Activated T-cell treated with anti-CD3 and anti-CD28 coated beads, Interleukin-2, amount 50 U/mL, for 1 hour (primary cell): ENCODE measurements around the gene TUBA3D.
"Not testable (repeated sequence)": the region's sequence is repeated elsewhere in the genome, so short reads cannot be mapped to it uniquely, and the experiment has no call there.

ENCODE experiments used
- DNase-seq: peaks from one replicate; pipeline ENCODE4 v3.0.0-alpha.2; 2020

The TUBA3D gene

DNA sequence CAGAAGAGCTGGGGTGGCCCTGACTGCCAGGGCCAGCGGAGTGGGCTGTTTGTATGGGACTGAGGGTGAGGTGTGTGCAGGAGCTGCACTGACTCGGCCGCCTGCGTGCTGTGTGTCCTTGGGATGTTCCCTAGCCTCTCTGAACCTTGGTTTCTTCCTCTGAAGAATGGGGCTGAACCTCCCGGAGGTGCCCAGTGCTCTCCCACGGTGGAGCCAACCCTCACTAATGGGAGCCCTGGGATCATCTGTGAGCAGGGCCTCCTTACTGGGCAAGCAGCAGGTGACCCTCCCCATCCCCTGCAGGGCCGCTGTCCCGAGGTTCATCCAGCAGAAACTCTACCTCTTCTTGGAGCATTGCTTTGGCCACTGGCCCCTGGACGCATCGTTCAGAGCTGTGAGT is 40.1 kb downstream of the TUBA3D start:
- DNase-seq, result no peak

DNA sequence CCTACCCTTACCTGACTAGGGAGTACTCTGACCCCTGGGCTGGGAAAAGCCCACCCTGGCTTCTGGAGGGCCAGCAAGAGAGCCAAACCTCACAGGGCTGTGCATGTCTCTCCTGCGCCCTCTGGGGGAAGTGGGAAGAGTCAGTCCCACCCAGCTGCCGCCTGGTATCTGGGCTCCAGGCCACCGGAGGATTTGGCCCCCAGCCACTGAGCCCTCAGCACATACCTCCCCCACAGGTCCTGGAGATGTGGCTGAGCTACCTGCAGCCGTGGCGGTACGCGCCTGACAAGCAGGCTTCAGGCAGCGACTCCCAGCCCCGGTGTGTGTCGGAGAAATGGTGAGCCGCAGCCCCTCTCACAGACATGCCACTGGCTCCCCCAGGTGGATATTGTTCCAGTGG is 40.7 kb downstream of the TUBA3D start:
- DNase-seq, result not testable (repeated sequence)

DNA sequence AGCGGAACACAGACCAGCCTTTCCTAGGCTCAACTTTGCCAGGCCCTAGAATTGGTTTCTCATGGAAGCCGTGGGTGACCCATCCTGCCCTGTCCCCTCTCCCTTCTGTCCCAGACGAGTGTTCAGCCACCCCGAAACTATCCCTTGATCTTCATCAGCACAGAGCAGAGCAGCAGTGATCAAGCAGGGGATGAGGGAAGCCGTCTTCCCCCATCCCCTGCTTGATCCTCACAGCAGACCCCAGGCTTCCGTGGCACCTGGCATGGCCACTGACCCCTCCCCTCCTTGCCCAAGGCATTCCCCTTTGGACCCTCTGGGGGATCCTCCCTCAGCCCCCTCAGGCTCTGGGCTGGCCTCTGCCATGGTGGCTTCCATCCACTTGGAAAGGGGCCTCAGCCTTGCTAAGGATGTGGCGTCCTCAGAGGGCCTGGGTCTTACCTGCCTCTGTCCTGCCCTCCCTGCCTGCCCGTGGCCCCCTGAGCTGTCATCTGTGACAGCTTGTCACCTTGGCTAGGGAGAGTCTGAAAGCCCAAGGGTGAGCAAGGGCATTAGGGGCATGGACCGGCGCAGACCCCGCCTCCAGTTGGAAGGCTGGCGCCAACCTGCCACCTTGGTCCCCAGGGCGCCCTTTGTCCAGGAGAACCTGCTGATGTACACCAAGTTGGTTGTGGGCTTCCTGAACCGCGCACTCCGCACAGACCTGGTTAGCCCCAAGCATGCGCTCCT is 41.4 kb downstream of the TUBA3D start:
- DNase-seq, result no peak

DNA sequence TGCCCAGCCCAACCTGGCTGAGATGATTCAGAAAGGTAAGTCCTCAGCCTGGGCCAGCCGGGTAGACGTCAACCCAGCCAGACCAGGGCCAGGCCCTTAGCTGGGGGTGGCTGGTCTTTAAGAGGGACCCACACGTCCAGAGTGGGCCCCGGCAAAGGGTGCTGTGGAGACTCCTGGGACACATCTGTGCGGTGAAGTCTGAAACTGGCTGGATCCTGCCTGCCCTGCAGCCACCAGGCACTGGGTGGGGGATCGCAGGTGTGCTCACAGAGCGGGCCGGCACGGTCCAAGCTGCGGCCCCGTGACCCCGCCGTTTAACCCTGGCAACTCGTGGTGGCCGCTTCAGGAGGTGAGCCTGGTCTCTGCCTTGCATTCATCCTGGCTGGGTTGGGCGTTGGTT is 41.9 kb downstream of the TUBA3D start:
- DNase-seq, result not testable (repeated sequence)

DNA sequence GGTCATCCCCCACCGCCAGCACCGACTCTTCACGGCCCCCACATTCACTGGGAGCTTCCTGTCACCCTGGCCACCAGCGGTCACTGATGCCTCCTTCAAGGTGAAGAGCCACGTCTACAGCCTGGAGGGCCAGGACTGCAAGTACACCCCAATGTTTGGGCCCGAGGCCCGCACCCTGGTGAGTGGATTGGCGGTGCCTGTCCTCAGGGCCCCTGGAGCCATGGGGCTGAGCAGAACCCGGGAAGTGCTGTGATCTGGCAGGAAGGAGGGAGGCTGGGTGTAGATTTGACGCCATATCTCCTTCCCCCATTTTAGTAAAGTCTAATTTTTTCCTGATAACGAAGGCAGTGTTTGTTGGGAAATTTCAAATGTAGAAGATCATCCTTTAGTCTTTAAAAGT is 42.6 kb downstream of the TUBA3D start:
- not testable (repeated sequence) for DNase-seq

DNA sequence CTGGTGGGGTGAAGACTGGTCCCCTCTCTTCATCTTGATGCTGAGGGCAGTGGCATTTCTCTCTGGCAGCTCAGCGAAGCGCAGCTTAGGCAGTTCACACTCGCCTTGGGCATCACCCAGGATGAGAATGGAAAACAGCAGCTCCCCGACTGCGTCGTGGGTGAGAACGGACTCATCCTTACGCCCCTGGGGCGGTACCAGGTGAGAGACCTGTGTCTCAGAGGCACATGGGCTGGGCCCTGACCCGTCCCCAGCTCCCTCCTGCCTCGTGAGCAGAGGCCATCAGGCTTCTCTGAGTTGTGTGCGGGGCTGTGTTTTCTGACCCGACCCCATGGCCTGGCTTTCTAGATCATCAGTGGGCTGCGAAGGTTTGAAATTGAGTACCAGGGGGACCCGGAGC is 43.5 kb downstream of the TUBA3D start:
- DNase-seq, result peak; percentile 13

DNA sequence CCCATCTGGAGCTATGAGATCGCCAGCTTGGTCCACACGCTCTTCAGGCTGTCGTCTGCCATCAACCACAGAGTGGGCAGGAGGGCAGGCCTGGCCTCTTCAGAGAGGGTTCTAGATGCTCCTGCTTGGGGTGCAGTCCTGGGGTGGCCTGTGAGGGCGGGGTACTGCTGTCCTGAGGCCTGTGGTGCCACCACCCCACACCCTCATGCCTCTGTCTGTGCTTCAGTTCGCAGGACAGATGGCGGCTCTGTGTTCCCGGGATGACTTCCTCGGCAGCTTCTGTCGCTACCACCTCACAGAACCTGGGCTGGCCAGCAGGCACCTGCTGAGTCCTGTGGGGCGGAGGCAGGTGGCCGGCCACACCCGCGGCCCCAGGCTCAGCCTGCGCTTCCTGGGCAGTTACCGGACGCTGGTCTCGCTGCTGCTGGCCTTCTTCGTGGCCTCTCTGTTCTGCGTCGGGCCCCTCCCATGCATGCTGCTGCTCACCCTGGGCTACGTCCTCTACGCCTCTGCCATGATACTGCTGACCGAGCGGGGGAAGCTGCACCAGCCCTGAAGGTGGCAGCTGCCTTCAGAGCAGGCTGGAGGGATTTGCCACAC is 44.1 kb downstream of the TUBA3D start:
- DNase-seq, result not testable (repeated sequence)

DNA sequence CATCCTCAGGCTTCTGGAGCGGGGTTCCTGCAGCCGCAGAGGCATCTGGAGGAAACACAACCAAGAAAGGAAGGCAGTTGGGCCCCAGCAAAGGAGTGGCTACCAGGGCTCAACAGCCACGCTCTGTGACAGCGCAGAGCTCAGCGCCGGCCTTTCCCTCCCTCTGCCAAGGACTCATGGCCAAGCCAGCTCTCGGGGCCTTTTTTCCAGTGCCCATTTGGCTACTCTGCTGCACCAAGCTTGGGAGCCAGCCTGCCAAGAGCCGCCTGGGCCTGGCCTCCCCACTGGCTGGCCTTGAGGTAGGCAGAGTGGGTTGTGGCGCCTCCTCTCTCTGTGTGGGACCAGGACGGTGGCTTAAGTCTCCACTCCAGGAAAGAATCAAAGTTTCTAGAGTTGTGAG is 44.6 kb downstream of the TUBA3D start:
- no peak for DNase-seq

DNA sequence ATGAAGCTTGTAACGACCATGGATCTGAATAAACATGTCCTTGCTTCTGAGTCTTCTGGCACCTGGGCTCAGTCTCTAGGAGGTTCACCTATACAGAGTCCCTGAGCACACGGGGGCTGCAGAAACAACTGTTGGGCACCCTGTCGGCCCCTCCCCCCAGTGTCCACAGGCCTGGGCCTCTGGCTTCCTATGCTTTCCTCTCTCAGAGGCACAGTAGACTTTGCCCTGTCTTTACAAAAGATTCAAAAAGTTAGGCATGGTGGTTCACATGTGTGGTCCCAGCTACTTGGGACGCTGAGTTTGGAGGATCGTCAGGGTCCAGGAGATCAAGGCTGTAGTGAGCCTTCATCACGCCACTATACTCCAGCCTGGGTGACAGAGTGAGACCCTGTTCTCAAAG is 45.6 kb downstream of the TUBA3D start:
- not testable (repeated sequence) for DNase-seq

DNA sequence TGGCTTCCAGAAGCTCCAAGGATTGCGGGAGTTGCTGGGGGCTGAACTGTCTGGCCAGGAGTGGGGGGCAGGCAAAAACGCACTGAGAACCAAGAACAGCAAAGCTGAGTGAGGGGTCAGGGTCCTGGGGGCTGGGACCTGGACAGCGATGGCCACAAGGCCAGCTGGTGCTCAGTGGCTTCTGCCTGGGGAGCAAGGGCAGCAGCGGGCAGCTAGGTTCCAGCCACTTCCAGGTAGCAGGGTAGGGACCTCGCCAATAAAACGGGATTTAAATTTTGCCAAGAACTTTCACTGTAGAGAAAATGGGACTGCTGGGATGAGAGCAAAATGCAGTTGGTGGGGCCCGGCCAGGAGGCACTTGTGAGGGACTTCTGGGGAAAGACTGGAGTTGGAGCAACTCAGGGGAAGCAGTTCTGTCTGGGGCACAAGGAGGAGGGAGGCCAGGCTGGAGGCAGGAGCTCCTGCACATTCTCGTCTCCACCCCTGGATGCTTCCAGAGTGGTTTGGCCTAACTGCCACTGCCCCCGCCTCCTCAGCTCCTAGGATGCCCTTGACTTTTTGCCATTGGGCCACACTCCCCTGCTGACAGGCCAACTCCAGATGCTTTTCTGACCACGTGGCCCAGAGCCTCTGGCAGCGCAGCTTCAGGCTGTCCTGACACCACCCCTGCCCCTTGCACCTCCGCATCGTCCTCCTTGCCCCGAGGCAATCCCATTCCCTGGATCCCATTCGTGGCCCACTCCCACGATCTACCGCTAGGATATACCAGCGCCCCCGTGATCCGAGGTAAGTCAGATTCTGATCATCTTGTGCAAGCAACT is 46.3 kb downstream of the TUBA3D start:
- no peak for DNase-seq

DNA sequence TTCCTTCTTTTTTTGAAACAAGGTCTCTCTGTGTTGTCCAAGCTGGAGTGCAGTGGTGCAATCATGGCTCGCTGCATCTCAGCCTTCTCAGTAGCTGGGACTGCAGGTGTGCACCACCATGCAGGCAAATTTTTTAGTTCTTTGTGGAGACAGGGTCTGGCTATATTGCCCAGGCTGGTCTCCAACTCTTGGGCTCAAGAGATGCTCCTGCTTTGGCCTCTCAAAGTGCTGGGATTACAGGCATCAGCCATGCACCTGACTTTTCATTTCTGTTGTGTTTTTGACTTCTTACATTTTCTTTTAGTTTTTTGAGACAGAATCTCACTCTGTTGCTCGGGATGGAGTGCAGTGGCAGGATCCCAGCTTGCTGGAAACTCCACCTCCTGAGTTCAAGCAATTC is 49.3 kb downstream of the TUBA3D start:
- not testable (repeated sequence) for DNase-seq

DNA sequence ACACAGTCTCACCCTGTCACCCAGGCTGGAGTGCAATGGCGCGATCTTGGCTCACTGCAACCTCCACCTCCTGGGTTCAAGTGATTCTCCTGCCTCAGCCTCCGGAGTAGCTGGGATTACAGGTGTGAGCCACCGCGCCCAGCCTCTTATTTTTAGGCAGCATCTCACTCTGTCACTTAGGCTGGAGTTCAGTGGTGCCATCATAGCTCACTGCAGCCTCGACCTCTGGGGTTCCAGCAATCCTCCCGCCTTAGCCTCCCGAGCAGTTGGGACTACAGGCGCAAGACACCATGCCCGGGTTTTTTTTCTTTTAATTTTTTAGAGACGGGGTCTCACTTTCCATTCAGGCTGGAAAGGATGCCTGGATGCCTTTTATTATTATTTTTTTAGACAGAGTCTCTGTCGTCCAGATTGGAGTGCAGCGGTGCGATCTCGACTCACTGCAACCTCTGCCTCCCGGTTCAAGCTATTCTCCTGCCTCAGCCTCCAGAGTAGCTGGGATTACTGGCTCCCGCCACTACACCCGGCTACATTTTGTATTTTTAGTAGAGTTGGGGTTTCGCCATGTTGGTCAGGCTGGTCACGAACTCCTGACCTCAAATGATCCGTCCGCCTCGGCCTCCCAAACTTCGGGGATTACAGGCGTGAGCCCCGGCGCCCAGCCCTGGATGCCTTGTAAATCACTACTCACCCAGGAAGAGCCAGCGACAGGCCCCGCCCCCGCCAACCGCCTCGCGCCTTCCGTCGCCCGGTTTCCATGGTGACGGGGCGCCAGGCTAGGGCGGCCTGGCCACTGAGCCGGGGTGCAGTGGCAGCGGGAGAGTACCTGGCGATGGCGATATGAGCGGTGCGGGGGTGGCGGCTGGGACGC is 51.4 kb downstream of the TUBA3D start, which contains the start of gene CCDC74A:
TSS of gene CCDC74A (plus strand) at position 758 of the 871 bp plus-strand sequence. CDS start at position 841, 83 bp downstream.
- DNase-seq, result peak; percentile 79

DNA sequence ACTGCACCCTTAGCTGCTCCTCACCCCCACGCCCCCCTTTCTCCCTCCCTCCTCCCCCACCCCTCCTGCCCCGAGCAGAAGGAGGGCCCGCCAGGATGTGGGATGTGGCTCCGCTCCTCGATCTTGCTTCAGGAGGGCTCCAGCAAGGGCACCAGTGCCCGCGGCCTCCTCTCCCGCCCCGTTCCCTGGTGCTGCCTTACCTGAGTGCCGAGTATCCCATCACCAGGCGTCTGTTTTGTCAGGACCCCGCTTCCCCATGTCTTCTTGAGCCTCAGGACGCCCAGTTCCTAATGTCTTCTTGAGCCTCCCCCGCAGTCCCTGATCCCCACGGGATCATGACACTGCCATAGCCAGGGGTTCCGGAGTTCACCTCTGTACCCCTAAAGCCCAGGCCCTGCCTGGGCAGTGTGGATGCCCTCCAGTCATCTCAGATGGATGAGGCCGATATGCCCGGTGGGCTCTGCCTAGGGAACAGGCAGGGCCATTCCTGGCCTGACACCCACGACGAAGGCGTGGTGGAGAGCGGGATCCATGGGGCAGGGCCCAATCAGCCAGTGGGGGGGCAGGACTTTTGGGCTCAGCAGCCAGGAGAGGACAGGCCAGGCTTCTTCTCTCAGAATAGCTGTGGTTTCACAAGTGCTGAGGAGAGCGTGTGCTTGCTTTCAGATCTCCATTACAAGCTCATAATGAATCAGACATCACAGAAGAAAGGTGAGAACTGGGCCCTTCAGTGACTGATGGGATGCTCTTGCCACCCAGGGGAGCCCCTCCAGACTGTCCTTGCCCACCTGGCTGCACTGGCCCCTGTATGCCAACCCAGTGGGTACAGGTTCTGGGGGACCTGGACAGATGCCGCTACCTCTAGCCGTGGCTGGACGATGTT is 53.3 kb downstream of the TUBA3D start:
- DNase-seq, result not testable (repeated sequence)

DNA sequence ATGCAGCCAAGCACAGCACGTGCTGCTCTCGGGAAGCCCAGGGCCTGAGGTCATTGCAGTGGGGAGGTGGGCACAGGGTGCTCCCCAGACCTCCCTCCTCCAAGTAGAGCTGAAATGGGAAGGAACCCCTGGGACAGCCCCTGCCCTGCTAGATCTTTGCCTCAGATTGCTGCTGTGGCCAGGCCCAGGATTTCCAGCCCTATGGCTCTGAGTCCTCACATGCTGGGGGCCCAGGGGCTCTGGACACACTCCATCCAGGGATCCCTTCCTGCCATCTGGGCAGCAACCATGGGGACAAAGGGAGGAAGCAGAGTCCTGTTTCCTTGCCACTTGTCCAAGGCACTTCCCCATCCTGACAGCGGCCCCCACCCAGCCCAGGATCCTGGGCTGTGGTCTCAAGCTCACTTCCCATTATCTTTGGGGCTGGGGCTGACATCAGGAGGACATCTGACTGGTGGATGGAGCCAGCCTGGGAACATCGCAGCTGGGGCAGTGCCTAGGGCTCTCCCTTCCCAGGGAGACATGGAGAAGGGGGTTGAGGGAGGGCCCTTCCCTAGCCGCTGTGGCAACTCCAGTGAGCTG is 54.0 kb downstream of the TUBA3D start:
- DNase-seq, result not testable (repeated sequence)

DNA sequence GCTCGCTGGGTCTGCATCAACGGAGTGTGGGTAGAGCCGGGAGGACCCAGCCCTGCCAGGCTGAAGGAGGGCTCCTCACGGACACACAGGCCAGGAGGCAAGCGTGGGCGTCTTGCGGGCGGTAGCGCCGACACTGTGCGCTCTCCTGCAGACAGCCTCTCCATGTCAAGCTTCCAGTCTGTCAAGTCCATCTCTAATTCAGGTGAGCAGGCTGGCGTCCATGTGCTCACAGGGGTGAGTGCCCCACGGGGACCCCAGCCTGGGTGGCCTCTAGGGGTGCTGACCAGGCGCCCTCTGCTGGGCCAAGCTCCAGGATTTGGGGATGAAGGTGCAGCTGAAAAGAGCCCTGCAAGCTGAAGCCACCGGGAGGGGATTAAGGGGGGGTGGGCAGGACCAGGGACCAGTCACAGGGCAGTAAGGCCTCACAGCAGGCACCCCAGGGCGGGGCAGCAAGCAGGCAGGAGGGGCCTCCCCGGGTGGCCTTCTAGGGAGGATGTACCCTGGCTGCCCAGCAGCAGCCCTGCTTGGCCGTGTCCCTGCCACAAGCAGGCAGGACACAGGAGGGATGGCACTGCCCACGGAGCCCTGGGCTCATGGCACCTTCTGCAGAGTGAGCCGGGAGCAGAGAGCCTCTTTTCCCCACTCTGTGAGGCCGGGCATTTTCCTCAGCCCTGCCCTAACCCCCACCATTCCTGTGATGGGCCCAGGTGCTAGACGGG is 54.9 kb downstream of the TUBA3D start:
- DNase-seq, result not testable (repeated sequence)

DNA sequence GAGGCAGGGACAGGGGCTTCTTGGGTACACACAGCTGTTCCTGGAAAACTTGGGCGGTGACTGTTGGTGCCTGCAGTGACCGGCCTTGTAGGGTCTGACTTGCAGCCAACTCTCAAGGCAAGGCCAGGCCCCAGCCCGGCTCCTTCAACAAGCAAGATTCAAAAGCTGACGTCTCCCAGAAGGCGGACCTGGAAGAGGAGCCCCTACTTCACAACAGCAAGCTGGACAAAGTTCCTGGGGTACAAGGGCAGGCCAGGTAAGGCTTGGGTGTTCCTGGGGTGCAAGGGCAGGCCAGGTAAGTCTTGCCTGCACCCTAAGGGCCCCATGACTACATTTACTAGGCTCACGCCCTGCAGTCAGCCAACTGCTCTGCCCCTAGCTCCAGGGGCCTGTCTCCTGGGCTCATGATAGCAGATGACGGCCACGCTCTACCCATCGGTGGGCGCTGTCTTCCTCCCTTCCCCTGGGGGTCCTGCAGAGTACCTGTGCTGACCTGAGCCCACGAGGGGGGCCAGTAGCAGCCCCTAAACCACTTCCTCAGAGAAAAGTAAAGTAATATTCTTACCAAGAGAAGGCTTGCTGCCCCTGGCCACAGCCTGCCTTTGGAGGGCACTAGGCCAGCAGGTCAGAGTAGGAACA is 55.7 kb downstream of the TUBA3D start:
- not testable (repeated sequence) for DNase-seq
